Stimulated activated CD4-positive, alpha-beta T cell treated with anti-CD3 and anti-CD28 coated beads, Interleukin-12 subunit alpha, Interleukin-12 subunit beta, amount 100 ng/mL, for 24 hours (primary cell): ENCODE data around the gene CAPN13.

Source experiments
- DNase-seq, 2 experiments: peaks; one replicate each; pipeline ENCODE4 v3.0.0-alpha.2; 2020; ENCODE audit warnings: low read depth in 2 of 2

CAPN13 gene

GRCh38 chr2:30684026-30684425, 123.2 kb downstream of the CAPN13 start:
- DNase-seq: no peak

DNA sequence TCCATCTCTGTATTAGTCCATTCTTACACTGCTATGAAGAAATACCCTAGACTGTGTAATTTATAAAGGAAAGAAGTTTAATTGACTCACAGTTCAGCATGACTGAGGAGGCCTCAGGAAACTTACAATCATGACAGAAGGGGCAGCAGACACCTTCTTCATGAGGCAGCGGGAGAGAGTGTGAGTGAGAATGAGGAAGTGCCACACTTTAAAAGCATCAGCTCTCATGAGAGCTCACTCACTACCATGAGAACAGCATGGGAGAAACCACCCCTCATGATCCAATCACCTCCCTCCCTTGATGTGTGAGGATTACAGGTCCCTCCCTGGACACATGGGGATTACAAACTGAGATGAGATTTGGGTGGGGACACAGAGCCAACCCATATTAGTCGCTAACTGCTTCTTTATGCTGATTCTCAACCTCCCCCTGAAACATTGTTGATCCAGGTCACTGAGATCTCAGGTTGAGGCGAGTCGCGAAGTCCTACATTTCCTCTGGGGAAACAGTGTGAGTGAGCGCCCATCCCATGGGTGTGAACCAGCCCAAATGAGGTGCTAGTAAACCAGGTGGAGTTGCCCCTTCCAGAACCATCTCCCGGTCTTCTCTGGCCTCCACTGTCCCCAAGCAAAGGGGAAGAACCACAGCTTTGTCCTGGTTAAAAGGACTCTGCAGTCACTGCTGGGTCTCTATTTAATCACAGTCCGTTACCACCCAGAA, 123.8 kb downstream of the CAPN13 start:
- no peak for DNase-seq

- no peak for DNase-seq
These were observed 126.2 kb downstream of the CAPN13 start for GRCh38 chr2:30681022-30681421.

- no peak for DNase-seq
These were observed 127.1 kb downstream of the CAPN13 start for GRCh38 chr2:30680121-30680520.

DNA sequence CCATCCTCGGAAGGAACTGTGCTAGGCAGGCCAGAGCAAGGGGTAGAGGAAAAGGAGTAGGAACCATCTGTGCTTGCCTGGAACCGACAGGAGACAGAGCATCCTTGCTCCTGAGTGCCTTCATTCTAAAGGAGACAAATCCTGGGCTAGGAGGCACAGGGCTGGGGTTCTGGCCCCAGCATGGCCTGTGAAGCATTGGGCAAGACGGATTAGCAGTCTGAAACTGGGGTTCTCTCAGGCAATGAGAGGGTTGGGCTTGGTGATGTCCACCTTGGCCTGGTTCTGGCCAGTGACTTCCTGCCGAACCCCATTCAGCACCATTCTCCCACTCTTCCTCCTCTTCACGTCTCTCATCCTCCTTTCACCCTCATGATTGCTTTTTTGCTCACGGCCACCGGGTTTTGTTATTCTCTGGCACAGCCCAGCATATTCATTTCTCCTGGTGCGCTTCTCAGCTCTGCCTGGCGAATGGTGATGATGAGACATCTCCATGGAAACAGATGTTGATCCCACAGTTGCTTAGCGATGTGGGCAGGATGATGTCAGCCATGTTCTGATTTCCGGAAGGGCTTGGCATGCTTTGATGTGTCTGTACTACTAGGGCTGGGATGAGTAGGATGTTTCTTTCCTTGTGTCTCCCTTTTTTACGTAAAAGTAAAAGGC, 127.7 kb downstream of the CAPN13 start:
- no peak for DNase-seq

DNA sequence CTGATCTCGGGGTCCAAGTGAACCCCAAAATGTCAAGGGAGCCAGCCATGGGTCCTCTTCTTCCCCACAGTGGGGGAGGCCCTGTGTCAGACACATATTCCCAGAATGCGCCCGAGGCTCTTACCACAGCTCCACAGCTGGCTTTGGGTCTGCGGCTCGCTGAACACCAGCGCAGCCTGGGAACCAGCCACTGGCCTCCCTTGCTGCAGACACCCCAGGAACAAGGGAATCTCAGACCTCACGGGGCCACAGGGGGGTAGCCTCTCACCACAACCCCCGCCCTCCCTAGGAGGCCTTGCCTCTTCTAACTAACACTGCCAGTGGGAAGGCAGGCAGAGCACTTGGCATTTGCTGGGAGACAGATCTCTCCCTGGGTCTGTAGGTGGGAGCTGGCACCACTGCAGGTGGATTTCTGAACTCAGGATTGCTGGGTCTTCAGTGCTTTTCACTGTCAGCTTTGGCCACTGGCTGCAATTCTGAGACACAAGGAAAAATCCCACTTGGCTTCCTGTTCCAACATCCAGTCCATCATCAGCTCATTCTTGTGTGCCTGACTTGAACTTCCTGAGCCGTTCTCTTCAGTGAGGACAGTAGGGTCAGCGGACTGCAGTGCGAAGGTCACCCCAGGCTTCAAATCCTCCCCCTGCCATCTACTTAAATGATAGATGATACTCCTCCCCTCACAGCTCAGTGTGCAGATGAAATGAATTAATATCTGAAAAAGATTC, 128.7 kb downstream of the CAPN13 start:
- no peak for DNase-seq

GRCh38 chr2:30677861-30678385, 129.3 kb downstream of the CAPN13 start:
- DNase-seq: no peak

- no peak for DNase-seq
These were observed 130.0 kb downstream of the CAPN13 start for GRCh38 chr2:30677231-30677630.

DNA sequence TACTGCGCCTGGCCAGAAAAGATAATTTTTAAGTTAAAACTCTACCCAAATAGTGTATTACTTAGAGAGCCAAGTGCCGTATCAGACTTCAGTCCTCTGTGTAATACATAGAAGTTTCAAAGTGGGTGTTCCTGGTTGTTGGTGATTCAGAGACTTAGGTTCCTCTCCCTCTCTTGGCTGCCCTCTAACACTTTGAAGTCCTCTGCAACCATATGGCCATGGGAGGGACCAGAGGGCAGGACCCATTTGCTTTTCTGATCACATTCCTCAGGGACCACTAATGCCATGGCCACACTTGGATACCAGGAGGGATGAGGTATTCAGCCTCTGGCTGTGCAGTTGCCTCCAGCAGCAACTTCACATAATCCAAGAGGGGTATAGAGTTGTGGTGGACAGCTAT, 131.5 kb downstream of the CAPN13 start:
- DNase-seq: no peak

DNA sequence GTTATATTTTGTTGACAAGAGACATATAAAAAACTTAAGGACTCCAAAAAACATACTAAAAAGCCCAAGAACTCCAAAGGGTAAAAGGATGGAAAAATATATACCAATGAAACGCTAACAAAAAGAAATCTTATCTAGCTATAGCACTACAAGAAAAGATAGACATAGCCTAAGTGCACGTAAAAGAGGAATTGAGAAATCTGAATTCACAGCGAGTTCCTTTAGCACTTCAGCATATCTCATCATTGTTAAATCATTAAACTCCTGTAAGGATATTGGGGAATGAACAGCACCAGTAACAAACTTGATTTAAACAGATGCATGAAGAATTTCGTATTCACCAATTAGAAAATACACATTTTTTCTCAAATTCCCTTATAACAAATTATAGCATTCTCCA, 134.1 kb downstream of the CAPN13 start:
- no peak for DNase-seq
